ENCODE results near the gene TBCK. TPM values are rescaled to one million over a fixed set of nuclear protein-coding genes. Genes with fewer than 3 reads are reported as not detected.

Gene TBCK
- total and polyA plus RNA-seq, 2 of the 8 experiments (the other 6 are each of a cell fraction or from before 2014, with no cell fraction given): 10.2 to 18.7 TPM

DNA sequence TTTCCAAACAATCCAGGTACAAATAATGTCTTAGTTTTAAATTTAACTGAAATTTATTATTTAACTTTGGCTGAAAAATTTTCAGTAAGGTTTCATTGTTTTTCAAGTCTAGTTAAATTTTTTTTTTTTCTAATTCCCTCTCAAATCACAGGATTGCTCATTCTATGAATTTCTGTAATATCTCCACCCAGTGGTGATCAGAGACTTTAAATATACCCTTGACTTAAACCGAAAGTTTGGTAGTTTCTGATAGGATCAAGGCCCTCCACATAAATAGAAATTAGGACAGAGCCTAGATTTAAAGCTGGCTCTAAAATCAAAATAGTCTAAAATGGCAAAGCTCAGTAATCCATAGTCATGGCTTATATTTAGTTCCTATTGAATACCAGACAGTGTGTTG lies 175.4 kb downstream of the TBCK start:
- Histone ChIP-seq H2AFZ (ENCODE audit: low read length) (no peak overlapping the region), H3K9ac (replicated peaks in 1 of 4; ENCODE audit: extremely low read depth in 1 of 4, low read depth in 3 of 4, low read length in 3 of 4) (no peak overlapping the region), H3K79me2 (ENCODE audit: control insufficient read depth in 1 of 2, insufficient read depth in 2 of 2, low read length in 2 of 2) (no peaks in the 10 kb centered on the region), H2AK5ac (ENCODE audit: low read depth, low read length) (no peak overlapping the region), H3K23me2 (ENCODE audit: low read depth, low read length) (no peaks in the 10 kb centered on the region), H3K36me3 (ENCODE audit: control insufficient read depth in 2 of 4, insufficient read depth in 4 of 4, low read length in 3 of 4) (no peaks in the 10 kb centered on the region), H3K79me1 (ENCODE audit: low read depth, low read length) (no peaks in the 10 kb centered on the region), H3K14ac (ENCODE audit: insufficient read length) (no peak overlapping the region), H4K5ac (ENCODE audit: insufficient read length, low read depth, low read length) (no peak overlapping the region), H3K4me1 (replicated peaks in 1 of 4; ENCODE audit: control insufficient read depth in 3 of 4, insufficient read depth in 4 of 4, low read length in 3 of 4) (no peaks in the 10 kb centered on the region), H3K27ac (ENCODE audit: low read depth, low read length) (no peak overlapping the region), H3K56ac (replicated peaks; ENCODE audit: insufficient read length, low read depth, low read length) (no peak overlapping the region), H3K4me3 (ENCODE audit: extremely low read depth in 1 of 4, insufficient read depth in 2 of 4, low read depth in 3 of 4, low read length in 4 of 4) (no peak overlapping the region), H2BK5ac (ENCODE audit: low read depth, low read length) (no peak overlapping the region), H2BK12ac (ENCODE audit: low read depth, low read length) (no peak overlapping the region), H3K4ac (replicated peaks; ENCODE audit: insufficient read length, low read depth, low read length) (no peak overlapping the region), H4K20me1 (replicated peaks in 1 of 2; ENCODE audit: control insufficient read depth in 1 of 2, insufficient read depth in 2 of 2, low read length in 2 of 2) (no peaks in the 10 kb centered on the region), H3K9me3 (ENCODE audit: insufficient read depth in 2 of 2, low read depth in 1 of 2, low read length in 1 of 2) (0 out of 4 replicates have a peak, but pooled peaks cover 0 to under 1% of the 10 kb centered on the region in 2 experiments), H2BK120ac (replicated peaks; ENCODE audit: low read depth, low read length) (no peak overlapping the region), H3K18ac (ENCODE audit: extremely low read depth, low read length) (no peak overlapping the region), H3K23ac (ENCODE audit: insufficient read length) (no peak overlapping the region), H2BK20ac (ENCODE audit: low read length) (no peak overlapping the region), H4K91ac (replicated peaks; ENCODE audit: insufficient read length, low read length) (no peak overlapping the region), H4K8ac (ENCODE audit: extremely low read depth, insufficient read depth, low read length) (no peak overlapping the region), H3K27me3 (replicated peaks in 1 of 4; ENCODE audit: control insufficient read depth in 3 of 4, extremely low read depth in 1 of 4, insufficient read depth in 3 of 4, low read length in 3 of 4) (no peaks in the 10 kb centered on the region), H2BK15ac (ENCODE audit: low read length) (no peak overlapping the region), H3K4me2 (ENCODE audit: insufficient read depth in 1 of 2, low read depth in 2 of 2, low read length in 2 of 2) (no peak overlapping the region)
- CTCF ChIA-PET (ENCODE audit: partially characterized antibody): no interaction called here
- POLR2A ChIA-PET (ENCODE audit: partially characterized antibody): no interaction called here
- TF ChIP-seq RFX5 (IDR thresholded peaks at IDR 0.05; ENCODE audit: borderline replicate concordance, low read depth, low read length) (no peak), TCF12 (IDR thresholded peaks at IDR 0.05; ENCODE audit: low read depth, low read length) (no peak), SIN3A (conservative IDR thresholded peaks at IDR 0.05 in 1 of 2, IDR thresholded peaks at IDR 0.05 in 1 of 2; ENCODE audit: low read depth in 1 of 2, low read length in 2 of 2) (no peak), KDM4A (IDR thresholded peaks at IDR 0.05; ENCODE audit: low read depth, low read length, severe bottlenecking) (no peak), JUND (IDR thresholded peaks at IDR 0.05; ENCODE audit: low read length) (no peak), SIRT6 (IDR thresholded peaks at IDR 0.05; ENCODE audit: low read length) (no peak), SIX5 (IDR thresholded peaks at IDR 0.05; ENCODE audit: low read depth, low read length) (no peak), CBX5 (IDR thresholded peaks at IDR 0.05; ENCODE audit: low read depth, low read length) (no peak)
- TF ChIP-seq, protein P1, sequence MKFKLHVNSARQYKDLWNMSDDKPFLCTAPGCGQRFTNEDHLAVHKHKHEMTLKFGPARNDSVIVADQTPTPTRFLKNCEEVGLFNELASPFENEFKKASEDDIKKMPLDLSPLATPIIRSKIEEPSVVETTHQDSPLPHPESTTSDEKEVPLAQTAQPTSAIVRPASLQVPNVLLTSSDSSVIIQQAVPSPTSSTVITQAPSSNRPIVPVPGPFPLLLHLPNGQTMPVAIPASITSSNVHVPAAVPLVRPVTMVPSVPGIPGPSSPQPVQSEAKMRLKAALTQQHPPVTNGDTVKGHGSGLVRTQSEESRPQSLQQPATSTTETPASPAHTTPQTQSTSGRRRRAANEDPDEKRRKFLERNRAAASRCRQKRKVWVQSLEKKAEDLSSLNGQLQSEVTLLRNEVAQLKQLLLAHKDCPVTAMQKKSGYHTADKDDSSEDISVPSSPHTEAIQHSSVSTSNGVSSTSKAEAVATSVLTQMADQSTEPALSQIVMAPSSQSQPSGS (IDR thresholded peaks at IDR 0.05; ENCODE audit: low read length): no peak
- 95% methylated on average over 1 of the region's 1 CpG; no CpG with 5 or more reads in 1 of the 2 experiments for WGBS, 2 experiments (ENCODE audit: extremely low coverage in 1 of 2, insufficient coverage in 1 of 2, insufficient read length in 1 of 2, insufficient replicate concordance in 2 of 2, low coverage in 1 of 2, low lambda C conversion rate in 2 of 2, missing lambda C conversion rate in 1 of 2)
- DNase-seq (ENCODE audit: low read depth in 1 of 2, low spot score in 2 of 2) (no peak), FAIRE-seq (no peak)
